GM19455 (cell line): Measurements from ENCODE around the gene TTC33.
A peak's percentile ranks its signal among the peaks of the same experiment; 100 is the strongest.

Source experiments
- ATAC-seq: cut with Tn5 transposase; IDR thresholded peaks from one replicate; pipeline ENCODE4 v1.9.1; 2021; ENCODE audit not compliant: unreplicated experiment

TTC33 gene

DNA sequence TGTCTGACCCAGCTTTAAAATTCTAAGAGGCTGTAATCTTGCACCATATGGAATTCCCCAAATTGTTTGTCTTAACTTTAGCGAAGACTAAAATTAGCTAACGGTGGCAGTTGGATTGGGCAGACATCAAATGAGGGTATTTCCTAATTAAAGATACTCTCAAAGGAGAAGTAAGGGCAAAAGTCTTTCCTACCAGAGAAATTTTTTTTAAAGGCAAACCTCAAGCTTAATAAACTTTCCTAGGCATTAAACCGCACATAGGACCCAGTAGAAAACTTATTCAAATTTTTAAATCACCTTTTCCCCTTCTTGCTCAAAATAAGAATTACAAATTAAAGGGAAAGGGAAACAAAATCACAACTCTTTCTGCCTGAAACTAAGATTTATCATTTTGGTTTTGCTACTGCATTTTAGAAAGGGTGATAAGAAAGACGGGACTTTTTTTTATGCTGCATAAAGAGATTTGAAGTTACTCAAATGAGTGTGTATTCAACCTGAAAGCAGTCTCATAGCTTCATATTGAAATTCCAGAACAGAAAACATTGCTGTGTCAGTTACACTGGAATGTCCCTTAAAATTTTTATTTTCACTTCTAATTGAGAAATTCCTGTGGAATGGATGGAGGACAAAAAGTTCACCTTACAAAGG lies 265.2 kb downstream of the TTC33 start:
- ATAC-seq = peak; percentile 31

DNA sequence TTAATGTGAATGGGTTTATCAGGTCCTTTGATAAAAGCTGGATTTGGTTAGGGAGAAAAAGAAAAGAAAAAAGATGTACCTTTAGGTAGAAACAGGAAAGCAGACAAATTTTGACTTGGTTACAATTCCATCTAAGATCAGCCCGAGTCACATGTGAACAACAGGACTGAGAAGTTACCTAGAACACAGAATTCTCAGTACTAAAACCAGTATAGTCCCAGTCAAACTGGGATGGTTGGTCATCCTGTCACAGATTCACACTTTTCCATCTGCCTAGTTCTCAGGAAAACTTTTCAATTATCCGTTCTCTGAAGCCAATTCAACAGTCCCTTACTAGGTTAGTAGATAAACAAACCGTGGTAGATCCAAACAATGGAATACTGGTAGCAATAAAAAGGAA lies 266.3 kb downstream of the TTC33 start:
- ATAC-seq = no peak

DNA sequence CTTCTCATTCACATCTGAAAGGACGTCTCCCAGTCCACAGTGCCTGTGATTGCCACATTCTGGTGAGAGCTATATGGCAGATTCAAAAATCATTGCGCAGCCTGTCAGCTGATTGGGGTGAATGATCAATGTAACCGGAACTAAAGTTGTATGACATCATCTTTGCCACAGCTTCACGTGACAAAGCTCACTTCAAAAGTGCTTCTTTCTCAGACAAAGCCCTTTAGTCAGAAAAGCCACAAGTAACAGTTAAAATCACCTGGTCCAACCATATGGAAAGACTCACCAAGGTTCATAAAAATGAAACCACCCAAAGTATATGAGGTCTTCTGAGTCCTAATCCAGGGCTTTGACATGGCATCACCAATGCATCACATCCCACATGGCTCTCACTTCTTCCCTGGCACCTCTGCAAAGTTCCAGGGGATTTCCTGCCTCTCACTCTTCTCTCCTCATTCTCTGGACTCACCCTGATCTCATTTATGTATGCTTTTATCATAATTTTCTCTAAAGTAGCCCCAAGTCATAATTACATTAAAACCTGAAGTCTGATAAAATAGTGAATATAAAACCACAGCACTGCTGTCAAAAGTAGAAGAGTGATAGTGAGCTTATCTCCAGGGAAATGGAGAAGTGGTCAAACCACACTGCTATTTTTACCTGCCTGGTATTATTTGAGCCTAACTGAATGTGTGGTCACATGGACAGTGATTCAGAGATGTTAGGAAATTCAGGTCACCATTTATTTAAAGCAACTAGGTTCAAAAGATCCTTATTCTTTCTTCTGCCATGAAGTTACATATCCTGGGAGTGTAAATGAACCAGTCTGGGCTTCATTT lies 269.1 kb downstream of the TTC33 start:
- ATAC-seq = peak; percentile 37

DNA sequence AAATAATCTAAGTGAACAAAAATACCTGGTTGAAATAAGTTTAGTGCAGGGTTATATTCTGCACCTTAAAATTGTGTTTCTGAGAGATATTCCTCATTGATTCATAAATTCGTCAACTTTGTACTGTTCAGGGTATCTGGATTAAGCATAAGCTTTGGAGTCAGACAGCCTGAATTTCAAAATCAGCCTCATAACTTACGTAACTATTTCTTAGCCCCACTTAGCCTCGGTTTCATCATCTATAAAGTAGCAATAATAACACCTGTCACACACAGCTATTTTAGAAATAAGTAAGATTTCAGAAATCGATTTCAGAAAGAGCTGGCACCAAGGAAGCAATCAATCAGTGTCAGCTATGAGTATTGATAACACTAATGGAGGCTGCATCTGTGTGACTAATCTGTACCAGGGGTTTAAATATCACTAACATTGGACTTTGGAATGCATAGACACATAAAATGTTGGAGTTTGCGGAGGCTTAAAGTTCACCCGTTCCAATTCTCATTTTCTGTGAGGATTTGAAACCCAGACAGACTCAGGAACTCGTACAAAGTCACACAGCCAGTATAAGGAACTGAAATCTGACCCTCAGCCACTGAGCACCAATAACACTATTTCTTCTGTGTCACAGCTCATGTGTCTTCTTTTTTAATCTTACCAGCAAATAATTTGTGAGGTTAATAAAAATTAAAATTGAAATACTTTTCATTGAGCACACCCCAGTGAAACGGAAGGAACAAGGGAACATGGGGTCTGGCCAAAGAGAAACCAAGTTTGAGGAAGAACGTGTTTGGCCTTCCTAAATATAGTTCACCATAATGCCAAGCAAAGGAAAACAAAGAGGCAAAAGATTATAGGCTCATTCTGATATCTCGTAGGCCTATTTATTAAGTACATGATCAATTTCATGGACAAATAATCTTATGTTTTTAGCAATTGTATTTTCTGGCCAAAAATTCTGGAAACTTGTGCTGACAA lies 270.5 kb downstream of the TTC33 start:
- peak; percentile 54 for ATAC-seq

DNA sequence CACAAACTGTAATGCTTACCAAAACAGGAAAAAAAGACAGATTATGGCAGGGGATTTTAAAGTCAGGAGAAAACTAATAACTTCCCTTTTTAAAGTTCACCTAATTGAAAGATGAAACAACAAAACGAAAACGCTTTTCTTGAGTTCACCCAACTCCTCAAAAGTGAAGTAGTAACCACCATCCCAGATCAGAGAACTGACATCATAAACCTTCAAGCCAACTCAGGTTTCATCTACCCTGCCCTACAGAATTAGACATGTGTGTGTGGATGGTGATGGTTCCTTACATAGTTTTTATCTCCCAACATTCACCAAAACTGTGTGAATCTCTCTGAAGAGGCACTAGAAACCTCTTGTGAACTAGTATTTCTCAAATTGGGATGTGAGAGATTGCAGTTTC lies 271.3 kb downstream of the TTC33 start:
- peak; percentile 42 for ATAC-seq

DNA sequence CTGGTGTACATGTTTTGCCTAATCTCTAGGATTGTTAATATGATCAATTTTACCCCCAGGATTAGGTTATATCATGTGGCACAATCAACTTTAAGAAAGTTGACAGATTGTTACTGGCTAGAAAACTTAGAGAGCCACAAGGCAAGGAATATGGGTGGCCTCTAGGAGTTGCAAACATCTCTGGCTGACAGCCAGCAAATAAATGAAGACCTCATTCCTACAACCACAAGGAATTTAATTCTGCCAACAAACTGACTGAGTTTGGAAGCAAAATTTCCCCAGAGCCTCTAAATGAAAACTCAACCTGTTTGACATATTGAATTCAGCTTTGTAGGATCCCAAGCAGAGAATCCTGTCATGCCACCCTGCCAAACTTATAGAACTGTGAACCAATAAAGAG lies 272.4 kb downstream of the TTC33 start:
- no peak for ATAC-seq

DNA sequence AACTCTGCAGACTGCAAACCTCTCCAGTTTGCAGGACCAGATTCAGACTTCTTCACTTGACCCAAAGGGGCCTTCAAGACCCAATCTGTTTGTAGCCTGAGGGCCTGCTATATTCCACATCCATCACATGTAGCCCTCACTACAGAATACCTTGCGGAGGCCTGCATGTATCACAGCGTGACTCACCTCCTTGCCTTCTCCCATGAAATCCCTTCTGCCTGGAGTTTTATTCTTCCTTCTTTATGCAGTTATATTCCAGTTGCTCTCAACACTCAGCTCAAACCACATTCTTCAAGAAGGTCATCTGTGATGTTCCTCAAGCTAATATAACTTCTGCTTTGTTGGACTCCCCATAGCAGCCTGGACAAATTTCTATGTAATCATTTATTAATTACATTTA lies 274.5 kb downstream of the TTC33 start:
- no peak for ATAC-seq

DNA sequence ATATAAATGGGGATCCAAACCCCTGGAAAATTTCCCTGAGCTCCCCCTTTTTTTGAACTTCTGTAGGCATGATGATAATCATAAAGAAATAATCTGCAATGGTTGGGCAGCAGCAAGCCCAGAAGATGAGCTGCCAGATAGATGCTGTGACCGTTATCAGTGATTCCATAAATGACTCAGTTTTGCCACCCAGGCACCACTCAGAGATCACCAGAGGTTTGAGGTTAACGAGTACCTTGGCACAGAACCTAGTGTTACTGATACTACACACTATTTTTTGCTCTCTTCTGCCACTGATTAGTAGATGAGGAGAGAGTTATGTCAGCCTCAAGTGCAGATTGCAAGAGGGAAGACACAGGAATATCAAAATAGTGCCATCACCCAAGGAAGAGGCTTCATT lies 275.4 kb downstream of the TTC33 start:
- no peak for ATAC-seq

DNA sequence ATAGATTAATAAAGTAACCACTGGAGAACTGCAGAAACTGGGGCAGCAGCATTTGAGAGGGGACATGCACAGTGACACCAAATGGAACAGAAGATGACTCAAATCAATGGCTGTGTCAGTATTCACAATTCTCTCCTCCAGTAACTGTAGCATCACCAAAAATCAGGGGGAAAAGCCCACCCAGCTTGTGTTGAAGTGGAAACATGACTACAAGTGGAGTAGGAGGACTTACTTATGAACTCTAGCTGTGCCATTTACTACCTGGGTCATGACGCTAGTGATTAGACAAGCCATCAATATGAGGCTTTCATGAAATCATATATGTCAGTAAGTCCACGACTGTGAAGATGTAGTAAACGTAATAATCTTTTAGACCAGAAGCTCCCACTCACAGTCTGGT lies 275.8 kb downstream of the TTC33 start:
- ATAC-seq = no peak

DNA sequence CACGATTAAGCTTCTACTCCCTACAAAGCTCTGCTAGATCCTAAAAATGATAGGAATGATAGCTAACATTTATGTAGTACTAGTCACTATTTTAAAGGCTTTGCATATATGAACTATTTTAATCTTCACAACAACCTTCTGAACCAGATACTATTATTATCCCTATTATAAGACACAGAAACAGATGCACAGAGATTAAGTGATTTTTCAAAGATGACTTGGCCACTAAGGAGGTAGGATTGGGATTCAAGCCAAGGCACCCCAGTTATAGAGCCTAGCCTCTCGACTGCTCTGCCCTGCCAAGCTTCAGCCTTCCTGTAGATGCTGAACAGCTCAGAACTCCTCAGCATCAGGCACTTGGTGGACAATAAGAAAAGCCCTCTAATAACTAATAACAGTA lies 277.0 kb downstream of the TTC33 start:
- no peak for ATAC-seq

DNA sequence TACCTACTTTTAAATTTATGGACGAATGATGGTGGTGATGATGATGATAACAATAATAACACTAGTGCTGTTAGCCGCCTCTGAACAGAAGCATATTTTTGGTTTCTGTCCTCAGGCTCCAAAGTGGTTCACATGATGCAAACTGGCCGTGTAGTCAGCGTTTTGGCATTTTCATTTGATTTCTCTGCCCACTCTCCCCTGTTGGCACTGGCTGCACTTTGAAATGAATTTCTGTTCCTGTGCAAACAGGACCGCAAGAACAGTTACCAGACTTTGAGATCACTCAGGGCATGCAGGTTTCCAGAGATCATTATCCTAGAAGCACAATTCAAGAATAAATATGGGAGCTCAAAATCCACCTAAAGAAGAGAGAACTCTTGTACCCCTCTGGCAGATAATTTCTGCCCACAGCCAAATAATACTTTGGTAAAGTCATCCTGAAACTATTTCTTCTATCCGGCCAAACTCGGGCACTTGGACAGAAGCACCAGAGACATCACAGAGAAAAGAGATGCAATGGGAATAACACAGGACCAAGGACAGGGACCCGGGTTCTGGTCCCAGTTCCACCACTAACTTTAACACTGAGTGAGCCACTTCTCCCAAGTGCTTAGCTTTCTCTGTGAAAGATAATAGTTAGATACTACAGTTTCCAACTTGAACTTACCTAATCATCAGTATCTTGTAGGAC lies 277.8 kb downstream of the TTC33 start:
- no peak for ATAC-seq

DNA sequence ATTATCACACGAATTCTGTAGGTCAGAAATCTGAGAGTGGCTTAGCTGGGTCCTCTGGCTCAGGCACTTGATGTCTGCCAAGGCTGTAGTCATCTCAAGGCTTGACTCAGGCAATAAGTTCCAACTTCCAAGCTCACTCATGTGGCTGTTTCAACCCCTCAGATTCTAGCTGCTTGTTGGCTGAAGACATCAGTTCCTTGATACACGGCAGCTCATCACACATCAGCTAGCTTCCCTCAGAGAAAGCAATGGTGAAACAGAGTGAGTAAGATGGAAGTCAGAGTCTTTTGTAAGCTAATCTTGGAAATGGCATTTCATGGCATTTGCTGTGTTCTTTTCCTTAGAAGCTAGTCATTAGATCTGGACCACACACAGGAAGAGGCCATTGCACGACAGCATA lies 280.2 kb downstream of the TTC33 start:
- no peak for ATAC-seq

DNA sequence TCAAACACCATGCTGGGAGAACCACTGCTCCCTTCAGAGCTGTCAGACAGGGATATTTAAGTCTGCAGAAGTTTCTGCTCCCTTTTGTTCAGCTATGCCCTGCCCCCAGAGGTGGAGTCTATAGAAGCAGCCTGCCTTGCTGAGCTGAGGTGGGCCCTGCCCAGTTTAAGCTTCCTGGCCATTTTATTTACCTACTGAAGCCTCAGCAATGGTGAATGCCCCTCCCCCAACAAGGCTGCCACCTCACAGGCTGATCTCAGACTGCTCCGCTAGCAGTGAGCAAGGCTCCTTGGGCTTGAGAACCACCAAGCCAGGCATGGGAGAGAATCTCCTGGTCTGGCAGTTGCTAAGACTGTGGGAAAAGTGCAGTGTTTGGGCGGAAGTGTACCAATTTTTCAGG lies 281.5 kb downstream of the TTC33 start:
- ATAC-seq = no peak

DNA sequence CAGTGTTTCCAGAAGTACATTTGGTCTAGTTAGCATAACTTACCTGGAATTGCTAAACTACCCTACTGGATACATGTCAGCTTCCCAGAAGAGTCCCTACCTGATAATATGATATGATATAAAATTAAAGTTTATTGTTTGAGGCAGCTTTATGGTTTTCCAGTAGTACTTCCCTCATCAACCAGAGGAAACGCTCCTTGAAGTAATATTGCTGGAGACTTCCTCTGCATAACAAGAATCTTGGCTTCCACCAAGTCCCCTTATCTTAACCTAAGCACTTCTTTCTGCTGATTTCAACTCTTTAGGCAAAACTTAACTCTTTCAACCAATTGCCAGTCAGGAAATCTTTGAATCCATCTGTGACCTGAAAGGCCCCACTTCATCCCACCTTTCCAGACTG lies 290.3 kb downstream of the TTC33 start:
- no peak for ATAC-seq

DNA sequence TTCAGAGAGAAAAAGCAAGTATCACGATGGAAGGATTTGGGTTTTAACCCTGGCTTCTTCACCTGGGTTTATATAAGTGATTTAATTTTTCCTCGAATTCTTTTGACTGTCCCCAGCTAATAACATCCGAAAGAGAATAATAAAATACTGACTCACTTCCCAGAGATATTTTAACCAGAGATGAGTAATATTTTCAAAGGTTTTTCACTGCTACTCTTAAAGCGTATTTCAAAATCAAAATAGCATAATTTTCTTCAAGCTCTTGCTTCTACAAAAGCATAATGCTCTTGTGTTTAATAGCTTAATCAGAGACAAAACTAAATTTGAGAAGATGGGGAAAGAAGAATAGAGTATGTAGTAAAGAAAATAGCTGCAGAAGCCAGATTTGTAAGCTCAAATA lies 291.2 kb downstream of the TTC33 start:
- no peak for ATAC-seq
